GM19193 (cell line): Measurements from ENCODE around the gene CDH23.

Experiments
- POLR2A ChIP-seq: IDR thresholded peaks from 4 replicates; pipeline ENCODE4 v1.6.1; 2011; ENCODE audit not compliant: insufficient read depth, insufficient read length; ENCODE audit errors: extremely low read depth

The CDH23 gene

GRCh38 chr10:71812016-71812912 lies 415.5 kb downstream of the CDH23 start:
- no peak for TF ChIP-seq POLR2A

GRCh38 chr10:71812913-71813590 lies 416.3 kb downstream of the CDH23 start:
- no peak for TF ChIP-seq POLR2A

- no peak for TF ChIP-seq POLR2A
Observed at GRCh38 chr10:71814922-71815411, 418.2 kb downstream of the CDH23 start.

GRCh38 chr10:71815515-71816130 lies 418.9 kb downstream of the CDH23 start:
- TF ChIP-seq POLR2A = no peak

GRCh38 chr10:71816421-71816851 lies 419.7 kb downstream of the CDH23 start:
- no peak for TF ChIP-seq POLR2A

GRCh38 chr10:71816936-71817618 lies 420.4 kb downstream of the CDH23 start:
- TF ChIP-seq POLR2A = no peak

- no peak for TF ChIP-seq POLR2A
Observed at GRCh38 chr10:71817831-71818655, 421.3 kb downstream of the CDH23 start.

- no peak for TF ChIP-seq POLR2A
Observed at GRCh38 chr10:71818674-71819260, 422.0 kb downstream of the CDH23 start.

- no peak for TF ChIP-seq POLR2A
Observed at GRCh38 chr10:71819441-71819861, 422.7 kb downstream of the CDH23 start.

GRCh38 chr10:71819985-71820384 lies 423.3 kb downstream of the CDH23 start:
- TF ChIP-seq POLR2A = no peak

- no peak for TF ChIP-seq POLR2A
Observed at GRCh38 chr10:71820966-71821365, 424.2 kb downstream of the CDH23 start.

- no peak for TF ChIP-seq POLR2A
Observed at GRCh38 chr10:71821909-71822763, 425.4 kb downstream of the CDH23 start.

GRCh38 chr10:71823356-71823755 lies 426.6 kb downstream of the CDH23 start:
- TF ChIP-seq POLR2A = no peak

- TF ChIP-seq POLR2A = no peak
Observed at GRCh38 chr10:71824333-71824732, 427.6 kb downstream of the CDH23 start.
